ENCODE data around the gene OSMR. TPM values are rescaled to one million over a fixed set of nuclear protein-coding genes. Genes with fewer than 3 reads are reported as not detected.

OSMR gene
- total RNA-seq, 2 donors from 2014 or later = 1.3 to 4.4 TPM

GRCh38 chr5:38867032-38867398 is 21.2 kb downstream of the OSMR start:
- Histone ChIP-seq H3K27ac (ENCODE audit: low read depth, low read length) (no peak overlapping the region), H3K27me3 (ENCODE audit: control insufficient read depth, insufficient read depth, low read length, poor library complexity, severe bottlenecking) (no peaks in the 10 kb centered on the region), H3K9me3 (ENCODE audit: control insufficient read depth, low read length) (peaks cover 17% of the 10 kb centered on the region), H3K36me3 (ENCODE audit: control insufficient read depth, insufficient read depth, low read length) (no peaks in the 10 kb centered on the region), H3K4me1 (ENCODE audit: control insufficient read depth, insufficient read depth, low read length) (no peaks in the 10 kb centered on the region), H3K4me3 (ENCODE audit: low read length) (no peak overlapping the region), H3K9ac (ENCODE audit: extremely low read depth, low read length, poor library complexity, severe bottlenecking) (no peak overlapping the region)
- peaks cover 10% of the 10 kb centered on the region for H3K4me1 Mint-ChIP-seq
- H3K4me3 Mint-ChIP-seq = no peak overlapping the region
- TF ChIP-seq, protein P1, sequence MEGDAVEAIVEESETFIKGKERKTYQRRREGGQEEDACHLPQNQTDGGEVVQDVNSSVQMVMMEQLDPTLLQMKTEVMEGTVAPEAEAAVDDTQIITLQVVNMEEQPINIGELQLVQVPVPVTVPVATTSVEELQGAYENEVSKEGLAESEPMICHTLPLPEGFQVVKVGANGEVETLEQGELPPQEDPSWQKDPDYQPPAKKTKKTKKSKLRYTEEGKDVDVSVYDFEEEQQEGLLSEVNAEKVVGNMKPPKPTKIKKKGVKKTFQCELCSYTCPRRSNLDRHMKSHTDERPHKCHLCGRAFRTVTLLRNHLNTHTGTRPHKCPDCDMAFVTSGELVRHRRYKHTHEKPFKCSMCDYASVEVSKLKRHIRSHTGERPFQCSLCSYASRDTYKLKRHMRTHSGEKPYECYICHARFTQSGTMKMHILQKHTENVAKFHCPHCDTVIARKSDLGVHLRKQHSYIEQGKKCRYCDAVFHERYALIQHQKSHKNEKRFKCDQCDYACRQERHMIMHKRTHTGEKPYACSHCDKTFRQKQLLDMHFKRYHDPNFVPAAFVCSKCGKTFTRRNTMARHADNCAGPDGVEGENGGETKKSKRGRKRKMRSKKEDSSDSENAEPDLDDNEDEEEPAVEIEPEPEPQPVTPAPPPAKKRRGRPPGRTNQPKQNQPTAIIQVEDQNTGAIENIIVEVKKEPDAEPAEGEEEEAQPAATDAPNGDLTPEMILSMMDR (conservative IDR thresholded peaks at IDR 0.05) = no peak
- WGBS, 2 experiments (ENCODE audit: insufficient coverage in 1 of 2, insufficient read length in 1 of 2) = 94% methylated on average over 1 of the region's 1 CpG; no CpG with 5 or more reads in 1 of the 2 experiments
- no peak overlapping the region for H3K27ac Mint-ChIP-seq
- peaks cover 31% of the 10 kb centered on the region for H3K9me3 Mint-ChIP-seq
- H3K36me3 Mint-ChIP-seq (ENCODE audit: low read depth) = peaks cover 2% of the 10 kb centered on the region
- DNase-seq = no peak
- no peaks in the 10 kb centered on the region for H3K27me3 Mint-ChIP-seq (ENCODE audit: insufficient read depth)

GRCh38 chr5:38867416-38867815 is 21.6 kb downstream of the OSMR start:
- H3K4me1 Mint-ChIP-seq = peaks cover 10% of the 10 kb centered on the region
- TF ChIP-seq, protein P1 (conservative IDR thresholded peaks at IDR 0.05) = no peak
- 63 to 70% methylated on average over 3 to 5 of the region's 5 CpGs for WGBS, 2 experiments (ENCODE audit: insufficient coverage in 1 of 2, insufficient read length in 1 of 2)
- Histone ChIP-seq H3K4me3 (ENCODE audit: low read length) (no peak overlapping the region), H3K27ac (ENCODE audit: low read depth, low read length) (no peak overlapping the region), H3K36me3 (ENCODE audit: control insufficient read depth, insufficient read depth, low read length) (no peaks in the 10 kb centered on the region), H3K9ac (ENCODE audit: extremely low read depth, low read length, poor library complexity, severe bottlenecking) (no peak overlapping the region), H3K9me3 (ENCODE audit: control insufficient read depth, low read length) (peaks cover 17% of the 10 kb centered on the region), H3K27me3 (ENCODE audit: control insufficient read depth, insufficient read depth, low read length, poor library complexity, severe bottlenecking) (no peaks in the 10 kb centered on the region), H3K4me1 (ENCODE audit: control insufficient read depth, insufficient read depth, low read length) (no peaks in the 10 kb centered on the region)
- DNase-seq = no peak
- H3K4me3 Mint-ChIP-seq = no peak overlapping the region
- no peaks in the 10 kb centered on the region for H3K27me3 Mint-ChIP-seq (ENCODE audit: insufficient read depth)
- H3K27ac Mint-ChIP-seq = no peak overlapping the region
- peaks cover 2% of the 10 kb centered on the region for H3K36me3 Mint-ChIP-seq (ENCODE audit: low read depth)
- H3K9me3 Mint-ChIP-seq = peaks cover 30% of the 10 kb centered on the region

DNA sequence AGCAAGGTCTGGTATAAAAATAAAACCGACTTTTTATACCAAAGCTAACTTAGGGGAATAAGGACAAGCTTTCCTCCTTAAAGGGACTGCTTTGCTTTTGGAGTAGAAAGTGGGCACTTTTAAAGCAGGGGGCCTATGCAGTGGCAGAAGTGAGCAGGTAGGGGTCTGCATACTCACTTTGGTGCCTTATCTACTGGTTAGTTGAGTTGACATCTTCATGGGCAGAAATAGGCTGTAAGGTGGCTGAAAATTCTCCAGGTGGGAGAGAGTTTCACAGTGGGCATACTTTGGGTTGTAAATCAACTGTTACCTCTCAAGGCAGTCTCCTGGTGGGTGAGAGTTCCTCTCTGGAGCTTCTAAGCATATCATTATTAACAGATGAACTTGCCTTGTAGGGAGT is 24.8 kb downstream of the OSMR start:
- peak; percentile 61 for DNase-seq
- WGBS, 2 experiments (ENCODE audit: insufficient coverage in 1 of 2, insufficient read length in 1 of 2) = 93 to 100% methylated on average over 1 of the region's 1 CpG
- H3K27me3 ChIP-seq (ENCODE audit: control insufficient read depth, insufficient read depth, low read length, poor library complexity, severe bottlenecking) = no peaks in the 10 kb centered on the region
- no peaks in the 10 kb centered on the region for H3K36me3 ChIP-seq (ENCODE audit: control insufficient read depth, insufficient read depth, low read length)
- Mint-ChIP-seq H3K4me1 (peaks cover 19% of the 10 kb centered on the region), H3K27me3 (ENCODE audit: insufficient read depth) (no peaks in the 10 kb centered on the region), H3K4me3 (no peak overlapping the region), H3K36me3 (ENCODE audit: low read depth) (no peaks in the 10 kb centered on the region), H3K9me3 (peaks cover 7% of the 10 kb centered on the region), H3K27ac (no peak overlapping the region)
- no peak overlapping the region for H3K4me3 ChIP-seq (ENCODE audit: low read length)
- H3K4me1 ChIP-seq (ENCODE audit: control insufficient read depth, insufficient read depth, low read length) = no peaks in the 10 kb centered on the region
- H3K27ac ChIP-seq (ENCODE audit: low read depth, low read length) = no peak overlapping the region
- TF ChIP-seq, protein P1 (conservative IDR thresholded peaks at IDR 0.05) = peak; percentile 46
- H3K9ac ChIP-seq (ENCODE audit: extremely low read depth, low read length, poor library complexity, severe bottlenecking) = no peak overlapping the region
- no peaks in the 10 kb centered on the region for H3K9me3 ChIP-seq (ENCODE audit: control insufficient read depth, low read length)
